Bone marrow (tissue), 2 donors: Measurements from ENCODE around the gene KRT86.

ENCODE experiments used
- DNase-seq, 2 donors: peaks; one replicate each; lab custom pipeline; 2025; lab: John Stamatoyannopoulos, UW

KRT86 gene

DNA sequence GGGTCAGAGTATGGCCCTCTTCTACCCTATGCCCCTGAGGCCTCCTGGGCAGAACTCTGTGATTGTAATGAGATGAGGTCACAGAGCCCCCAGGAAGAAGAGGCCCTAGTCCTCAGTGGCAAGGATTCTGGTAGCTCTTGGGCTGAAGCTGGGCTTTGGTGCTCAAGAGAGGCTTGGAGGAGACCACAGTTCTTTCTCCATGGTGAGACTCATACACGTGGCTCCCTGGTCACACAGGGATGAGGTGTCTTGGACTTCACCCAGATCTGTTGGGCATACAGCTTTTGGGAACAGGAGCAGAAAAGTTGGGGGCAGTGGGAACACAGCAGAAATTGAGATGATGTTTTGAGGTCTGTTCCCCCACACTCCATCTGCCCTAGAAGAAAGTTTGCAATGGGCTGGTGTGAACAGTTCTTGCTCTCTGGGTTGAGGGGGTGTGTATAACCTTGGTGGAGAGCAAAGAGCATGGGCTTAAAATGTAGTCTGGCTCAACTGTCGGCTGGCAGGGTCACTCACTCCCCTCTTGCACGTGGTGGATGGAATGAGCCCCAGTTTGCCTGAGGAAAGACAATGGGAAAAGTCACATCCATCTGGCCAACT, at the start of gene KRT86:
KRT86 (plus strand) TSS at position 125 of the 600 bp plus-strand sequence. CDS start 27,272 bp downstream, outside the sequence.
- no peak for DNase-seq

DNA sequence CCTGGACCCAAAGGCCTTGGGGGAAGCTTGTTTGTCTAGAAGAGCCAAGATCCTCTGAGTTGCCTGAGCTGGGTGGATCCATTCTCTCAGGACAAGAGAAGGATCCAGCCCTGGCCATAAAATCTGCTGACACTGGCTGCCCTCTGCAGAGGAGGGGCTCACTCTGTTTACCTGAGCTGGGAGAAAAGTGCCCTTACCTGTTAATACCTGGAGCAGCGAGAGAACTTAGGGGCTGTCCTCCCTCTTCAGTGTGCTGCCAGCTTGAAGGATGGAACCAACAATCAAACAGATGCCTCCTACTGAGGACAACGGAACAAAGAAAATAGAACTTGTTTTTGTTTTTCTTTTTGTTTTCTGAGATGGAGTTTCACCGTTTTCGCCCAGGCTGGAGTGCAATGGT, 48.7 kb upstream of the KRT86 start:
- no peak for DNase-seq

DNA sequence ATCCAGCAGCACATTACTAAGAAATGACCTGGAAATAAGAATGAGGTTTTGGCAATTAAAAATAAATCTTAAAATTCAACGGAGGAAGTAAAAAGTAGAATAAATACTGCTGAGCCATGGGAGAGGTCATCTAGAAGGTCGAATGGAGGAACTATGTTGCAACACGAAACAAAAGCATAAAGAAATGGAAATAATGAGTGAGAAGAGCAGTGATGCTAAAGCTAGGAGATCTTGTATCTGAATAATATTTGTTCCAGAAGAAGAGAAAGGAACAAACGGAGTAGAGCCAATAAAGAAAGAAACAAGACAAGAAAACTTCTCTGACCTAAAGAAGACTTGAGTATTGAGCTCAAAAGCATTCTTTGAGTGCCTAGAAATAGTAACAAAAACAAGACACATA, 48.0 kb upstream of the KRT86 start:
- no peak for DNase-seq

DNA sequence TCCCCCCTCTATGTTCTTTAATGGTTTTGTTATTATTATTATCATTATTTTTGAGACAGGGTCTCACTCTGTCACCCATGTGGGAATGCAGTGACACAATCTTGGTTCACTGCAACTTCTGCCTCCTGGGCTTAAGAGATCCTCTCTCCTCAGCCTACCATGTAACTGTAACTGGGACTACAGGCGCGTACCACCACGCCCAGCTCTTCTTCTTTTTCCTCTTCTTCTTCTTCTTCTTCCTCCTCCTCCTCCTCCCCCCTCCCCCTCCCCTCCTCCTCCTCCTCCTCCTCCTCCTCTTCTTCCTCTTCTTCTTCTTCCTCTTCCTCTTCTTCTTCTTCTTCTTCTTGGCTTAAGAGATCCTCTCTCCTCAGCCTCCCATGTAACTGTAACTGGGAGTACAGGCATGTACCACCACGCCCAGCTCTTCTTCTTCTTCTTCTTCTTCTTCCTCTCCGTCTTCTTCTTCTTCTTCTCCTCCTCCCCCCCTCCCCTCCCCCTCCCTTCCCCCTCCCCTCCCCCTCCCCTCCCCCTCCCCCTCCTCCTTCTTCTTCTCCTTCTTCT, 46.8 kb upstream of the KRT86 start:
- DNase-seq = no peak

DNA sequence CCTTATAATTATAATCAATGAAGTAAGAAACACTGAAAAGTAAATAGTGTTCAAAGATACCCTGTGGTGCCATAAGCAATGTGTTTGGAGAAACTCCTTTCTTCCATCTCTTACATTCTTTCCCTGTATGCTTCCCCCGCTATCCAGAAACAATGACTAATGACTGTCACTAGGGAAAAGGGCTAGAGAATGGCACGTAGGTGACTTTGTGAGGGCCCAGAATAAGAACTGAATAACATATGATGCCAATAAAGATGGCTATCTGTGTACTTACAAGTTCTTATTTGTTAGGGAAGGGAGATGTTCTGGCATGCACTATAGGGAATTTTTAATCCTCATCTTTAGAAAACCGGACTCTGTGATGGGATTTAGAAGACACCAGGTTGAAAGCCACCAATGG, 46.1 kb upstream of the KRT86 start:
- DNase-seq = no peak

DNA sequence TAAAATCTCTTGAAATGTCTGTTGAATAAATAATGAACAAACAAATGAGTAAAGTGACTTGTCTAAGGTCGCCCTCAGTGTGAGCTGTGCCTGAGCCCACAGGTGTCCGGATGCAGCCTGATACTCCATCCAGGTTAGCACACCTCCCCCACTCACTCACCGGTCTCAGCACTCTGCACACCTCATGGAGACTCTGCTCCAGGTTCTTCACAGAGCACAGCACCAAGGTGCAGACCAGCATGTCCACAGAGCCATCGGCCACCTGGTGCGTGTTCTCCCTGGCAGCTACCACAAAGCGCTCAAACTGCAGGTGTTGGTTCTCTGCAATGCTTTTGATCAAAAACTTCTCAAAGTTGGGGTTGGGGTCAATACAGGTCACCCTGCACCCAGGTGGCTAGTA, 45.5 kb upstream of the KRT86 start:
- DNase-seq = no peak

DNA sequence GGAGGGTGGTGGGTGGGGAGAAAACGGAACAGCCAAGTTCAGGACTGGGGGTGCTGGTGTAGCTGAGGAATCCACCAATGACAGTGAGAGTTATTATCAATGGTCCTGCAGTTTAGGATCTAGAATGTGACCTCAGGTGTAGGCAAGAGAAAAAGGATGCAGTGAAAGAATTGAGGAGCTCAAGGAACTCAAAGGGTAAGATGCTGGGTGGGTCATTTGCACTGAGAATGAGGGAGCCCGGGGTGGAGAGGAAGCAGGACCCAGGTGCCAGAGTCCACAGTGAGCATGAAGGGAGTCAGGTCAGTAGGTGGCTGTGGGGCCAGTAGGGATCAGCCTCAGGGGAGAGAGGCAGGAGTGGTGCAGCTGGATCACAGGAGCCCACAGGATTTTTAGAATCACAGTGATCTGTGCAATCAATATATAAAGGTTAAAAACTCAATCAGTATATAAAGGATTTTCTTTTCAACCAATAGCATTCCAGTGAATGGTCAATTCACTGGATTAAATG, 44.6 kb upstream of the KRT86 start:
- no peak for DNase-seq

DNA sequence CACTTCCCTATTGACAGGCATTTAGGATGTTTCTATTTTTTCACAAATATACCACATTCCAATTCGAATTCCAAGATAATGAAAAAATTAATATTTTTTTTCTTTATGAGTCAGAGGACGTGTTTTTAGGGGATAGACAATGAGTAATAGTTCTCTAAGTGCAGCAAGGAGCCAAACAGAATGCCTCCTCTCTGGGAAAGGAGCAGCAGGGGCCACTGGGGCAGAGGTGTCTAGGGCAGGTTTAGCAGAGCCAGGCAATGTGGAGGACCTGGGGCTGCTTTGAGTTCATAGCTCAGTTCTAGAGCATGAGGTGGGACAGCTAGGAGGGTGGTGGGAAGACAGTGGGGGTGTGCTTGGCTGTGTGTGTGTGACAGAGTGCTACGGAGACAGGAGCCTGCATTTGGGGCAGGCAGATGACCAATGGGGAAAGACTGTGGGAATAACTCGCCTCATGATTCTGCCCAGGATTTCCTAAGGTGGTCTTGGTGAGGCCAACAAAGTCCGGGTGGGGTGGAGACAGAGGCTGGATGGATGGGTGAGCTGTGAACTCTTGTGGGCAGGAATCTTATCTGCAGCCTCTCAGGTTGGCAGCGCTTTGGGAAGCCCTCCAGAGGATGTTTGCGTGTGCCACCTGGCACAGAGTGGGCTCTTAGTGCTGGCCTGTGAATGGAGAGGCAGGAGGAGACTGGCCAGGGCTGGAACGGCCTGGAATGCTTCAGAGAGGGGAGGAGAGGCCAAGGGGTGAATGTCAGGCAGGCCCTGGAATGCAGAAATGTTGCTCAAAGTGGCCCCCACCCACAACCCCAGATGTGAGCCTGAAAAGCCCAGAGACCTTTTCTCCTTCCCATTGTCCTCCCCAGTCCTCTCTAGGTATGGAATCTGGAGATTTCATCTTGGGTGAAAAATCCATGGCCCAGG, 43.8 kb upstream of the KRT86 start:
- DNase-seq = no peak

DNA sequence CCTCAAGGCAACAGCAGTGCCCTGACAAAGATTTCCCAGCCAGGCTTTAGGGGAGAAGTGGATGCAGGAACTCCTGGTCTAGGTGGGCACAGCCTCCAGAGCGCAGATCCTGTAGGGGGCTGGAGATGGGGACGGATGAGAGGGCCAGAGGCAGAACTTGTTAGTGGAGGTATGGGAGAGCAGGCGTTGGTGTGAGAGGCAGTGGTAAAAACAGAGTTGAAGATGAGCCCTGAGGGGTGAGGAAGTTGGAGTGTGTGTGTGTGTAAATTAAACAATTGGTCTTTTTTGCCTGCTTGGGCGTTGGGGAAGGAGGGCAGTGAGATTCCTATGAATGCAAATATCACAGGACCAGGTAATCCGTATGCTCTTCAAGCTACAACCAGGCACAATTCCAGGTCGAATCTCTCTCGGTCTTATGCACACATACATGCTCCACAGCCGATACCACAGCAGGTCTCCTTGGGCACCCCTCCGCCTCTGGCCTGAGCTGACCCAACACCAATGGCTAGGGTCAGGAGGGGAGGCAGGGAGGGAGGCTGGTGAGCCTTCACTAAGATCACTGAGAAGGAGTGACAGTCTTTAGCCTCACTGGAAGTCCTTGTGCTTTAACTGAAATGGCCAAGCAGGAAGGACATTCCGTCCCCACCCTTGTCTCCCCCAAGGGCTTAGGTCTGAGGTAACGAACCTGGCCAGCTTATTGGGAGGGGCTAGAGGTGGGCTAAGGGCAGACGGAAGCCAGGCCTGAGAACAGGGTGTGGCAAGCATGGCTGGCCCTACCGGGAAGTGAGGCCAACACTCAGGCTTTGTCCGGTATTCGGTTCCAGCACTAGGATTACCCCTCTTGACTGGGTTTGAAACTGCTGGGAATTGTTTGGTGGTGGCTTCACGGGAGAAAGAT, 42.9 kb upstream of the KRT86 start:
- no peak for DNase-seq

DNA sequence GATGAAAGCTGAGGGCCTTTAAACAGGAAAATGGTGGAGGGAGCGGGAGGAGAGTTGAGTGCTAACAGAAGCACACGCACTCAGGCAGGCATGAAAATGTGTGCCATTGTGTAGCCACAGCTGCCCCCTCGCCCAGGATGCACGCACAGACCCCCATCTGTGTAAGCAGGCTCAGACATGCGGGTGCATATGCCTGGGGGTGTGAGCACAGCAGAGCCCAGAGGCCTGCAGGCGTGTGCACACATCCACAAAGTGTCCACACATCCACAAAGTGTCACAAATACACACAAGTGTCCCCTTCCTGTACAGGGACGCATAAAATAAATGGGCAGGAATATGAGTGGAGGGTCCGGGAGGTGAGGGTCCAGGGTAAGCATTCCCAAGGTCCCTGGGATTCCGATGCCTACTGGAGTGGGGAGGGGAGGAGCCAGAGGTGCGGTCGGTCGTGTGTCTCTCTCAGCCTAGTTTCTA, 42.2 kb upstream of the KRT86 start:
- no peak for DNase-seq

DNA sequence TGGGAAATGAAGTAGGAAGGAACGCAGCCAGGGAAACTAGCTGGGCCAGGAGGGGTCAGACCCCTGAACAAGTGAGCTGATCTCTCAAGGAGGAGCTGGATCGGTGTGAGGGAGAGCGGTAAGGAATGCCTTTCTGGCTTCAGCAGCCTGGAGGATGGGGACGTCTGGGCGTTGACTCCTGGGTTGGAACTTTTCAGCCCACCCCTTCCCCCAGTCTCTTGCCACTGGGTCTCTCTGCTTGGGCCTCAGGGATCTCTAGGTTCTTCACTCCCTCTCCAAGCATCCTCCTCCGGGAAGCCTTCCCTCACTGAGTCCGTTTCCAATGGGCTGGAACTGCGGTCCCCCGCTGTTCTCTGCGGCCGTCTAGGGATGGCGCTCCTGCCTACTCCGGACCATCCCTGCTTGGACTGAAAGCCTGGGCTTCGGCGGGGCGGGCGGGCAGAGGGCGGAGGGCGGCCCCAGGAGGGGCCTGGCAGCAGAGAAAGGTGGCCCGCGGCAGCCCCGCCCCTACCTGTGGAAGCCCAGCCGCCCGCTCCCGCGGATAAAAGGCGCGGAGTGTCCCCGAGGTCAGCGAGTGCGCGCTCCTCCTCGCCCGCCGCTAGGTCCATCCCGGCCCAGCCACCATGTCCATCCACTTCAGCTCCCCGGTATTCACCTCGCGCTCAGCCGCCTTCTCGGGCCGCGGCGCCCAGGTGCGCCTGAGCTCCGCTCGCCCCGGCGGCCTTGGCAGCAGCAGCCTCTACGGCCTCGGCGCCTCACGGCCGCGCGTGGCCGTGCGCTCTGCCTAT, 41.6 kb upstream of the KRT86 start, which contains the start of gene KRT7:
KRT7 (plus strand) TSS at position 570 of the 788 bp plus-strand sequence; CDS start at position 624, 54 bp downstream.
- DNase-seq = no peak

DNA sequence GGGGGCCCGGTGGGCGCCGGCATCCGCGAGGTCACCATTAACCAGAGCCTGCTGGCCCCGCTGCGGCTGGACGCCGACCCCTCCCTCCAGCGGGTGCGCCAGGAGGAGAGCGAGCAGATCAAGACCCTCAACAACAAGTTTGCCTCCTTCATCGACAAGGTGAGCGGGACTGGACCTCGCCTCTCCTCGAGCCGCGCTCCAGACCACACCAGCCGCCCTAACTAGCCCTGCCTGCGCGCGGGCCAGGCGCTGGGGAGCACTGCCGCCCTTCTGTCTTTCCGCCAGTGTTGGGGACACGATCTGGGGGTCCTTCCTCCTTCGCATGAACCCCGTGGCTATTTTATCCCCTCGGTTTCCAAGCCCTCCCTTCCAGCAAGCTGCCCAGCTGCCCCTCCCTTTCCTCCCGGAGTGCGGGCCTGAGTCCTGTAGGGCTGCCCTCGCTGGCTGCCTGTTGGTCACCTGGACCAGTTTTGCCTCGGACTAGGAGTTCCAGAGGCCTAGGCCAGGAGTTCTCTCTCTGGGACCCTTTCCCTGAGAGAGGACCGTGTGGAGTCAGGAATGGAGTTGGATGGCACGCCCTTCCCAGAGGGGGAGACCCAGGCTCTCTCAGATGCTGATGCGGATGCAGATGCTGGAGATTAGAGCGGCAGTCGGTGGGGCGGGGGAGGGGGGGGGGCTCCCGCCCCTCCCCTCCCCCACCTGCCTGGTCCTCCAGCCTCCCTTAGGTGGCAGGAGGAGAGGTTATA, 40.8 kb upstream of the KRT86 start:
- DNase-seq = no peak

DNA sequence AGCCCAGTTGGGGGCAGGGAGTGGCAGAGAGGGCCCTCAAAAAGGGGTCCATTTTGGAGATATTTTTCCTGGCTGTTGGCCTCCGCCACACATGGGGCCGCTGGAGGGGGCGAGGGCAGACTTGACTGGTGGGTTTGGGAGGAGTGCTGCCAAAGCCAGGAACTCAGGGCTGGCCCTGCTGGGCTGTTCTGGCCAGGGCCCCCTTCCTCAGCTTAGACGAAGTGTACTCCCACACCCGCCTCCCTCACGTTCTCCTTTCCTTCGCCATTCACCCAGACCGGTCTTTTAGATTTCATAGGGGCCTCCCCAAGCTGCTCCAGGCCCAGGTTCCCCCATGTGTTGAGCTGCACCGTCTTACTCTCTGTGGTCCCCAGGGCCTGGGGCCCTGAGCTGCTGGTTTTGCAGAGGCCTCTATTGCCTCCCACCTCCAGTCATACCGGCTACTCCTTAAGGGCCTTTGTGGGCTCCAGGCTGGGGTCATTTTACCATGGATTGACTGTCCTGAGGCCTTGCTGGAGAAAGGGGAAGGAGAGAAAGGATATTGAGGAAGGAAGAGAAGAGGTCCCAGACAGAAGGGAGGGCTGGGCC, 40.1 kb upstream of the KRT86 start:
- DNase-seq = no peak

DNA sequence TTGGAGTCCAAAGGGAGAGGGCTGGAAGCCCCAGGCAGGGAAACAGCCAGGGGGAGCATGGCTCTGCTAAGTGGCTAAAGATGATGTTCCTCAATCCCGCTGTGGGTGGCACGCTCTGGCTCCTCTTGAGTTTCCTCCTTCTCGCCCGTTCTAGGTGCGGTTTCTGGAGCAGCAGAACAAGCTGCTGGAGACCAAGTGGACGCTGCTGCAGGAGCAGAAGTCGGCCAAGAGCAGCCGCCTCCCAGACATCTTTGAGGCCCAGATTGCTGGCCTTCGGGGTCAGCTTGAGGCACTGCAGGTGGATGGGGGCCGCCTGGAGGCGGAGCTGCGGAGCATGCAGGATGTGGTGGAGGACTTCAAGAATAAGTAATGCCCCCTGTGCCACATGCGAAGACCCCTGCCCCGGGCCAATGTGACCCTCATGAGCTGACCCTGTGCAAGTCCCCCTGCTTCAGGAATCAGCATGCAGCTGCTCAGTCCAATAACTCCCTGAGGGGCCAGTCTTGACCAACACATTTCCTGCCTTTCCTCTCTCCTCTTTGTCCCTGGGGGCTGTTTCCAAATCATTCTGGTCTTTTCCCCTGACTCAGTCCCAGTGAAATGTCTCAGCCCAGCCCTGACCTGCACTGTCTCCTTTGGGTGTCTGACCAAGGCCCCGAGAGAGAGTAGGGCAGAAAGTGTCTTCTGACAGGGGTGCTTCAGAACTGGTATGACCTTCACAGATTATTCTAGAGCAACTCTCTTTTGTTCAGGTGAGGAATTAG, 39.3 kb upstream of the KRT86 start:
- DNase-seq = no peak

DNA sequence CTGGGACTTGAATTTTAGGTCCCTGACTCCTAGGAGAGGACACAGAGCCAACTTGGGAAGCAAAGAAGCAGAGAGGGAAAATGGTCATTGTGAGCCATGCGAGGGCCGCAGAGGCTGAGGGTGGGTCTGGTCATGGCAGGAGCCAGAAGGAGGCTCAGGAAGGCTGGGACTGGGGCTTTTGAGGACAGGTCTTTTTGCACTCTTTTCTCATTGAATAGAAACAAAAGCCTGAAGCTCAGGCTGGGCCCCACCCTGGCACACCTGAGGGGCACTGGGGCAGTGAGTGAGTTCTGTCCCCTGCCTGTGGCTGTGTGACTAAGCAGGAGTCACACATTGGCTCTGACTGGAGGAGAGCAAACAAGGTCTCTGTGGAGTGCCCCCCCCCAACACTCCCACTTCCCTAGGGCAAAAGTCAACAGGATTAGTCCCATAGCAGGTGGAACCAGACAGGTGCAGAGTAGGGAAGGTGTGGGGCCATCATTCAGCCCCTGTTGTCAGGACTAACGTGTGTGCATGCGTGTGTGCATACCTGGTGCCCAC, 38.6 kb upstream of the KRT86 start:
- no peak for DNase-seq

DNA sequence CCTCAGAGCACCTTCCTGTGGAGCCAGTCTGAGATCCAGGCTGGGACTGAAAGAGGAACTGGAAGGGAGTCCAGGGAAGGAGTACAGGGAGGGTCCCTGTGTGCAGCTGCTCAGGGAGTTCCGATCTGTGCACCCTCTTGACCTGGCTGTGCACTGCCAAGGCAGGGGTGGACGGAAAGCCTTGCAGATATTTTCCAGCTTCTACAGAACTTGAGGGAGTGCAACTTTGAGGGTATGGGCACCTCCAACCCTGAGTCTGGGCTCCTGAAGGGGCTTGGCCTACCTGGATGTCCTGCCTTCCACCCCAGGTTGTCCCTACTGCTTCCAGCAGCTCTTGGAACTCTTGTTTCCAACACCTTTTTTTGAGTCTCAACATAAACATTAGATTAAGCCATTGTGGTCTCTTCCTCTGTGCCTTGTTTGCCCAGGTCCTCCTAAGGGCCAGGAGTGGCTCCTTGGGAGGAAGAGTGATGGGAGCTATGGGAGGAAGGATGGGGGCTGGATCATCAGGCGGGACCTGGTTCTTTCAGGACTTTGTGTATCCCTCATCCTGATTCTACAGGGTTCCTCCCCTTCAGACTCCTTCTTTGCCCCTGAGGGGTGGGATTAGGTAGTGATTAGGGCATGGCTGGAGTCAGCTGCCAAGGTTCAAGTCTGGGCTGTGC, 37.9 kb upstream of the KRT86 start:
- DNase-seq = no peak

DNA sequence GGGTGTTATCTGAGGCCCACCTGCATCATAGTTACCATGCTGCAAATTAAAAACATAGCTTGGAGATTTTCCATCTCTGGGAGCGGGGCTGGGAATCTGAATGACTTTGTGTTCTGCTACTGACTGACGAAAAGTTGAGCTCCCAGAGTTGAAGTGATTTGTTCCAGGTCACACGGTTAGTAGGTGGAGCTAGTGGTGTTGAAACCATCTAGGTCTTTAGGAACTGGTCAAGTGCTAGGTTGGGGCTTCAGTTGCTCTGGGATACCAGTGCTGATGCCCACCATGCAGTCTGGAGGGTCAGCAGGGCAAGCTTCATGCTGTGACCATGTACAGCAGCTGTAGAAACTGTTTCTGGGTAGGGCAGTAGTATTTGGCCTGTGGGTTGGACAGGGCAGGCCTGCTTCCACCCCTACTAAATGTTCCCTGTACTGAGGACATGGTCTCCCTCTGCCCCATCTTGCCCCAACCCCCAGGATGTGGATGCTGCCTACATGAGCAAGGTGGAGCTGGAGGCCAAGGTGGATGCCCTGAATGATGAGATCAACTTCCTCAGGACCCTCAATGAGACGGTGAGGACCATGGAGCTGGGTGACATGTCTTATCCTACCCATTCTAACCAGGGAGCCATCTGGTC, 36.1 kb upstream of the KRT86 start:
- DNase-seq = no peak
